Ascending aorta (tissue), 2 donors: Measurements from ENCODE around the gene RWDD1. TPM values are rescaled to one million over a fixed set of nuclear protein-coding genes. Genes with fewer than 3 reads are reported as not detected.
A peak's percentile ranks its signal among the peaks of the same experiment; 100 is the strongest.

Source experiments
- DNase-seq, 2 donors: peaks; one replicate each; pipeline ENCODE4 v3.0.0-alpha.2; 2019; ENCODE audit warnings: low spot score in 2 of 2
- H3K27ac ChIP-seq, 2 donors: fragments of 200-600 bp; sonication (generic); one replicate each; pipeline ENCODE4 v1.5.1; 2016 to 2017; ENCODE audit warnings: mild to moderate bottlenecking in 1 of 2
- H3K27me3 ChIP-seq: fragments of 200-600 bp; sonication (generic); one replicate; pipeline ENCODE4 v1.5.1; 2017
- H3K36me3 ChIP-seq, 2 donors: fragments of 200-600 bp; sonication (generic); one replicate each; pipeline ENCODE4 v1.5.1; 2016
- H3K4me1 ChIP-seq, 2 donors: fragments of 200-600 bp; sonication (generic); one replicate each; pipeline ENCODE4 v1.5.1; 2016 to 2017; ENCODE audit warnings: mild to moderate bottlenecking in 1 of 2
- H3K4me3 ChIP-seq, 2 donors: fragments of 200-600 bp; sonication (generic); one replicate each; pipeline ENCODE4 v1.5.1; 2016 to 2017; ENCODE audit warnings: mild to moderate bottlenecking in 1 of 2
- H3K9me3 ChIP-seq, 2 donors: fragments of 200-600 bp; sonication (generic); one replicate each; pipeline ENCODE4 v1.5.1; 2016
- CTCF ChIP-seq, 3 experiments: fragments of 200-600 bp in 2 of 3; fragments of 450-650 bp in 1 of 3; sonication (generic) in 2 of 3; IDR thresholded peaks; one replicate each; pipeline ENCODE4 v1.5.1; 2016 to 2019; ENCODE audit warnings: antibody characterized with exemption in 3 of 3, mild to moderate bottlenecking in 1 of 3, moderate library complexity in 1 of 3
- intact Hi-C: fragments of 100-400 bp; cut with DNase I; formaldehyde crosslinking; loops from one replicate; pipeline ENCODE4 v1.15.1; 2023
- total RNA-seq: library from RNA; depleted of rRNA; stranded (reverse); fragments of >200 nt; gene quantifications from one replicate; pipeline ENCODE4 v1.1.0, GENCODE V29; 2016

RWDD1 gene
- total RNA-seq, 1 donor from 2014 or later, result 11.0 TPM

- H3K4me3 ChIP-seq, result no peak overlapping the region
- intact Hi-C loops, result loop anchor here (5.0 kb wide), 2 partner anchors 82 to 157 kb away; partner anchors contain the start of gene DSE
- TF ChIP-seq CTCF (IDR thresholded peaks at IDR 0.05), result no peak
- no peaks in the 10 kb centered on the region for H3K36me3 ChIP-seq
- no peak overlapping the region for H3K27ac ChIP-seq
- no peaks in the 10 kb centered on the region for H3K27me3 ChIP-seq
- DNase-seq, result no peak
- H3K4me1 ChIP-seq, result peaks cover 0 to 2% of the 10 kb centered on the region in 2 donors
- H3K9me3 ChIP-seq, result no peaks in the 10 kb centered on the region
Measured at GRCh38 chr6:116529466-116530290, 41.6 kb upstream of the RWDD1 start.

- no peak for TF ChIP-seq CTCF (IDR thresholded peaks at IDR 0.05)
- Histone ChIP-seq H3K36me3 (no peaks in the 10 kb centered on the region), H3K4me3 (no peak overlapping the region), H3K4me1 (peaks cover 0 to 2% of the 10 kb centered on the region in 2 donors), H3K27me3 (no peaks in the 10 kb centered on the region), H3K27ac (no peak overlapping the region), H3K9me3 (no peaks in the 10 kb centered on the region)
- no peak for DNase-seq
- intact Hi-C loops, result loop anchor here (5.0 kb wide), 2 partner anchors 83 to 158 kb away; partner anchors contain the start of gene DSE
Measured at GRCh38 chr6:116530436-116530835, 40.9 kb upstream of the RWDD1 start.

GRCh38 chr6:116531675-116532570, 39.4 kb upstream of the RWDD1 start:
- Histone ChIP-seq H3K9me3 (no peaks in the 10 kb centered on the region), H3K4me3 (no peak overlapping the region), H3K4me1 (peaks cover 0 to 2% of the 10 kb centered on the region in 2 donors), H3K27ac (no peak overlapping the region), H3K27me3 (no peaks in the 10 kb centered on the region), H3K36me3 (no peaks in the 10 kb centered on the region)
- peak in 1 of 2 donors; percentile 81 for DNase-seq
- intact Hi-C loops, result loop anchor here (1.0 to 5.0 kb wide), 4 partner anchors 21 to 245 kb away; partner anchors contain the start of genes CALHM5 and DSE
- TF ChIP-seq CTCF (IDR thresholded peaks at IDR 0.05), result peak; percentile 68 to 75 (median 73)

- Histone ChIP-seq H3K9me3 (no peaks in the 10 kb centered on the region), H3K4me1 (peaks cover 0 to 2% of the 10 kb centered on the region in 2 donors), H3K27ac (no peak overlapping the region), H3K27me3 (no peaks in the 10 kb centered on the region), H3K36me3 (no peaks in the 10 kb centered on the region), H3K4me3 (no peak overlapping the region)
- intact Hi-C loops, result loop anchor here (5.0 kb wide), 2 partner anchors 86 to 161 kb away; partner anchors contain the start of gene DSE
- no peak for TF ChIP-seq CTCF (IDR thresholded peaks at IDR 0.05)
- DNase-seq, result no peak
Measured at GRCh38 chr6:116533233-116533957, 37.9 kb upstream of the RWDD1 start.

- no peaks in the 10 kb centered on the region for H3K9me3 ChIP-seq
- intact Hi-C loops, result no loop called here
- DNase-seq, result no peak
- no peaks in the 10 kb centered on the region for H3K36me3 ChIP-seq
- no peak overlapping the region for H3K27ac ChIP-seq
- no peak for TF ChIP-seq CTCF (IDR thresholded peaks at IDR 0.05)
- no peak overlapping the region for H3K4me3 ChIP-seq
- H3K27me3 ChIP-seq, result no peaks in the 10 kb centered on the region
- H3K4me1 ChIP-seq, result no peaks in the 10 kb centered on the region
Measured at GRCh38 chr6:116535109-116535508, 36.2 kb upstream of the RWDD1 start.
